A549 (cell line): ENCODE data around the gene KIF5A. TPM values are rescaled to one million over a fixed set of nuclear protein-coding genes. Genes with fewer than 3 reads are reported as not detected.

Source experiments
- ATAC-seq, 2 experiments: fragments of 200-7000 bp in 1 of 2; fragments of >200 bp in 1 of 2; cut with Nextera tagmentation in 1 of 2; cut with Tn5 transposase in 1 of 2; 3 replicates each; pipeline versions ENCODE4 v1.8.0 to v1.9.1; 2018 to 2020; ENCODE audit warnings: mild to moderate bottlenecking in 1 of 2, moderate library complexity in 1 of 2
- CTCF ChIA-PET: fragments of 300-600 bp; sonication (Branson Sonifier 250); formaldehyde crosslinking; extraction: SDS; loops from one replicate; lab custom pipeline; 2021; ENCODE audit warnings: antibody characterized with exemption, inconsistent platforms; lab: Yijun Ruan, JAX
- POLR2A ChIA-PET: fragments of 350-600 bp; formaldehyde crosslinking; extraction: SDS; loops from one replicate; lab custom pipeline; 2021; ENCODE audit warnings: antibody characterized with exemption, inconsistent platforms; lab: Yijun Ruan, JAX
- DNase-seq, 2 experiments: peaks; one replicate each; pipeline versions ENCODE4 v3.0.0 to v3.0.0-alpha.2; 2011 to 2016; ENCODE audit warnings: low read depth in 1 of 2, low spot score in 1 of 2
- FAIRE-seq: peaks from 2 replicates; lab custom pipeline; 2011; peaks lifted over from hg19 to GRCh38; lab: Jason Lieb, UNC
- H3K27ac ChIP-seq, 2 experiments: fragments of >200 bp; sonication (Bioruptor Twin); formaldehyde crosslinking; 3 replicates each; pipeline ENCODE4 v1.5.1; 2016 to 2017
- H3K4me1 ChIP-seq: fragments of >200 bp; sonication (Bioruptor Twin); formaldehyde crosslinking; 3 replicates; pipeline ENCODE4 v1.6.1; 2016
- H3K4me2 ChIP-seq: fragments of >200 bp; sonication (Bioruptor Twin); formaldehyde crosslinking; 3 replicates; pipeline ENCODE4 v1.6.1; 2016
- H3K4me3 ChIP-seq: fragments of >200 bp; sonication (Bioruptor Twin); formaldehyde crosslinking; 3 replicates; pipeline ENCODE4 v1.5.1; 2016
- H3K9me3 ChIP-seq: fragments of >200 bp; sonication (Bioruptor Twin); formaldehyde crosslinking; 3 replicates; pipeline ENCODE4 v1.6.1; 2016
- BCL3 ChIP-seq: fragments of >200 bp; sonication (Bioruptor Twin); formaldehyde crosslinking; IDR thresholded peaks from 3 replicates; pipeline ENCODE4 v1.6.1; 2016
- CBX2 ChIP-seq: fragments of 200-600 bp; sonication (generic); IDR thresholded peaks from 2 replicates; pipeline ENCODE4 v1.6.1; 2016; ENCODE audit warnings: low read depth, mild to moderate bottlenecking, borderline replicate concordance
- E2F6 ChIP-seq: IDR thresholded peaks from 2 replicates; pipeline ENCODE4 v1.6.1; 2012; ENCODE audit warnings: low read depth, borderline replicate concordance
- EHF ChIP-seq: fragments of 250-450 bp; sonication (Bioruptor Pico); IDR thresholded peaks from 2 replicates; pipeline ENCODE4 v1.5.0; 2020; ENCODE audit warnings: mild to moderate bottlenecking
- EP300 ChIP-seq, 2 experiments: fragments of >200 bp; sonication (Bioruptor Twin); formaldehyde crosslinking; IDR thresholded peaks; 2 replicates in 1 of 2; 3 replicates in 1 of 2; pipeline ENCODE4 v1.6.1; 2016 to 2017
- FOSL2 ChIP-seq, 2 experiments: fragments of 450-650 bp in 1 of 2; fragments of >200 bp in 1 of 2; sonication (Bioruptor Twin) in 1 of 2; formaldehyde crosslinking; IDR thresholded peaks; 2 replicates each; pipeline versions ENCODE4 v1.5.0 to v1.6.1; 2016 to 2020; ENCODE audit warnings: mild to moderate bottlenecking in 1 of 2, moderate library complexity in 1 of 2
- FOXS1 ChIP-seq: fragments of 250-450 bp; sonication (Bioruptor Pico); IDR thresholded peaks from 2 replicates; pipeline ENCODE4 v1.5.0; 2020; ENCODE audit warnings: mild to moderate bottlenecking, moderate library complexity
- GATA3 ChIP-seq: IDR thresholded peaks from 2 replicates; pipeline ENCODE4 v1.6.1; 2012; ENCODE audit warnings: borderline replicate concordance
- HDAC2 ChIP-seq: fragments of 200-600 bp; sonication (generic); IDR thresholded peaks from 2 replicates; pipeline ENCODE4 v1.6.1; 2016
- HES2 ChIP-seq: fragments of >200 bp; sonication (Bioruptor Twin); formaldehyde crosslinking; IDR thresholded peaks from 2 replicates; pipeline ENCODE4 v1.6.1; 2016
- HEYL ChIP-seq: fragments of 250-450 bp; sonication (Bioruptor Pico); IDR thresholded peaks from 2 replicates; pipeline ENCODE4 v1.8.0; 2021; ENCODE audit warnings: mild to moderate bottlenecking, moderate library complexity
- HMGXB4 ChIP-seq: fragments of 250-450 bp; sonication (Bioruptor Pico); IDR thresholded peaks from 2 replicates; pipeline ENCODE4 v1.5.0; 2021; ENCODE audit warnings: mild to moderate bottlenecking, moderate library complexity, borderline replicate concordance
- HOXB5 ChIP-seq: fragments of 250-450 bp; sonication (Bioruptor Pico); IDR thresholded peaks from 2 replicates; pipeline ENCODE4 v1.5.0; 2020; ENCODE audit warnings: mild to moderate bottlenecking, moderate library complexity
- JUN ChIP-seq, 2 experiments: fragments of >200 bp; sonication (Bioruptor Twin); formaldehyde crosslinking; IDR thresholded peaks; 2 replicates in 1 of 2; 3 replicates in 1 of 2; pipeline ENCODE4 v1.6.1; 2016 to 2017
- MAFK ChIP-seq: fragments of 450-650 bp; IDR thresholded peaks from 2 replicates; pipeline ENCODE4 v1.6.1; 2014; ENCODE audit not compliant: partially characterized antibody
- MAX ChIP-seq: IDR thresholded peaks from 2 replicates; pipeline ENCODE4 v1.6.1; 2012
- NFE2L2 ChIP-seq: fragments of 150-350 bp; conservative IDR thresholded peaks from 2 replicates; pipeline ENCODE4 v1.6.1; 2014; ENCODE audit warnings: low read length
- POLR2A ChIP-seq: IDR thresholded peaks from 2 replicates; pipeline ENCODE4 v1.6.1; 2012; ENCODE audit warnings: mild to moderate bottlenecking, low read length
- RAD21 ChIP-seq, 2 experiments: fragments of >200 bp in 1 of 2; sonication (Bioruptor Twin) in 1 of 2; formaldehyde crosslinking in 1 of 2; IDR thresholded peaks in 1 of 2; conservative IDR thresholded peaks in 1 of 2; 2 replicates in 1 of 2; 3 replicates in 1 of 2; pipeline ENCODE4 v1.6.1; 2012 to 2018; ENCODE audit warnings: inconsistent platforms in 1 of 2
- REST ChIP-seq: fragments of 200-600 bp; sonication (generic); IDR thresholded peaks from 2 replicates; pipeline ENCODE4 v1.6.1; 2016; ENCODE audit warnings: antibody characterized with exemption, mild to moderate bottlenecking, moderate library complexity
- SMC3 ChIP-seq: fragments of >200 bp; sonication (Bioruptor Twin); formaldehyde crosslinking; IDR thresholded peaks from 3 replicates; pipeline ENCODE4 v1.6.1; 2018; ENCODE audit warnings: inconsistent platforms
- SREBF2 ChIP-seq: fragments of 450-650 bp; IDR thresholded peaks from 2 replicates; pipeline ENCODE4 v1.6.1; 2014; ENCODE audit warnings: mild to moderate bottlenecking, moderate library complexity
- TP53 ChIP-seq: fragments of 250-450 bp; sonication (Bioruptor Pico); IDR thresholded peaks from 2 replicates; pipeline ENCODE4 v1.5.0; 2021; ENCODE audit warnings: mild to moderate bottlenecking, moderate library complexity
- USF2 ChIP-seq: fragments of 450-650 bp; IDR thresholded peaks from 2 replicates; pipeline ENCODE4 v1.6.1; 2014; ENCODE audit warnings: antibody characterized with exemption
- ZSCAN20 ChIP-seq: fragments of 250-450 bp; sonication (Bioruptor Pico); IDR thresholded peaks from 2 replicates; pipeline ENCODE4 v1.8.0; 2022; ENCODE audit warnings: mild to moderate bottlenecking, moderate library complexity
- WGBS: methylation state at CpG from one replicate; pipeline ENCODE4 v1.1.6; 2017; ENCODE audit errors: missing lambda C conversion rate; 5-methylcytosine and 5-hydroxymethylcytosine counted together
- polyA plus RNA-seq, 4 experiments: library from polyadenylated mRNA; depleted of rRNA in 3 of 4; stranded (reverse); fragments of >200 nt; fragmentation: RNase III in 1 of 4; extraction: RNeasy Plus Mini Kit Qiagen cat#74134 plus additional on column Dnase treatment in 1 of 4; gene quantifications; 2 replicates in 3 of 4; 3 replicates in 1 of 4; pipeline ENCODE4 v1.2.3, GENCODE V29; 2011 to 2017

Gene KIF5A
- polyA plus RNA-seq, 2 of the 4 experiments (the other 2 are of a cell fraction): 0.61 to 0.89 TPM

GRCh38 chr12:57554453-57554852 is 4.6 kb downstream of the KIF5A start:
- H3K4me1 ChIP-seq: peaks cover 13% of the 10 kb centered on the region; the same call in 2 of the 3 replicates
- H3K27ac ChIP-seq: no peak overlapping the region
- no peak overlapping the region for H3K4me3 ChIP-seq
- WGBS: 90% methylated on average over 2 of the region's 2 CpGs
- ATAC-seq (no peak), DNase-seq (no peak), FAIRE-seq (no peak)
- ChIA-PET CTCF (interaction anchor here (0.8 to 4.8 kb wide), 3 partner anchors 21 to 78 kb away, joined by 3 to 18 read pairs (median 6); partner anchors contain the start of gene B4GALNT1), POLR2A (no interaction called here)
- no peak overlapping the region for H3K4me2 ChIP-seq
- no peak for TF ChIP-seq HOXB5 (CRISPR knock-in tag)
- no peak for TF ChIP-seq REST
- TF ChIP-seq JUN (IDR thresholded peaks at IDR 0.05): no peak
- TF ChIP-seq FOXS1: no peak
- TF ChIP-seq ZSCAN20 (CRISPR knock-in tag): no peak
- no peak for TF ChIP-seq FOSL2 (IDR thresholded peaks at IDR 0.05)
- no peak for TF ChIP-seq FOSL2 (CRISPR knock-in tag; IDR thresholded peaks at IDR 0.05)
- TF ChIP-seq HMGXB4 (CRISPR knock-in tag): no peak
- TF ChIP-seq EP300 (IDR thresholded peaks at IDR 0.05): no peak
- TF ChIP-seq RAD21 (conservative IDR thresholded peaks at IDR 0.05 in 1 of 2, IDR thresholded peaks at IDR 0.05 in 1 of 2): no peak
- TF ChIP-seq SMC3: no peak
- no peaks in the 10 kb centered on the region for H3K9me3 ChIP-seq

- WGBS: 77% methylated on average over 1 of the region's 1 CpG
- ChIA-PET CTCF (interaction anchor here (0.8 to 4.8 kb wide), 4 partner anchors 21 to 291 kb away, joined by 3 to 18 read pairs (median 4); partner anchors contain the start of gene B4GALNT1), POLR2A (no interaction called here)
- no peak for ATAC-seq
- TF ChIP-seq USF2 (no peak), CBX2 (no peak), MAFK (no peak), HDAC2 (no peak), GATA3 (no peak), MAX (no peak), FOSL2 (IDR thresholded peaks at IDR 0.05) (no peak), FOSL2 (CRISPR knock-in tag; IDR thresholded peaks at IDR 0.05) (no peak), JUN (IDR thresholded peaks at IDR 0.05) (no peak)
- no peak overlapping the region for H3K4me2 ChIP-seq
- H3K4me3 ChIP-seq: no peak overlapping the region
- peaks cover 12% of the 10 kb centered on the region; the same call in 2 of the 3 replicates for H3K4me1 ChIP-seq
- DNase-seq: no peak
- no peaks in the 10 kb centered on the region for H3K9me3 ChIP-seq
- FAIRE-seq: no peak
- H3K27ac ChIP-seq: no peak overlapping the region
Measured at GRCh38 chr12:57554897-57555296, 5.1 kb downstream of the KIF5A start.

GRCh38 chr12:57558864-57559263 is 9.0 kb downstream of the KIF5A start:
- 53% methylated on average over 4 of the region's 4 CpGs for WGBS
- H3K4me2 ChIP-seq: no peak overlapping the region
- no peak for DNase-seq
- H3K9me3 ChIP-seq: no peaks in the 10 kb centered on the region
- H3K4me1 ChIP-seq: peaks cover 6% of the 10 kb centered on the region; the same call in 1 of the 3 replicates
- ATAC-seq: no peak
- no peak overlapping the region for H3K27ac ChIP-seq
- no peak overlapping the region for H3K4me3 ChIP-seq
- FAIRE-seq: no peak
- CTCF ChIA-PET: no interaction called here
- POLR2A ChIA-PET: no interaction called here
- TF ChIP-seq HES2: no peak
- no peak for TF ChIP-seq RAD21 (conservative IDR thresholded peaks at IDR 0.05 in 1 of 2, IDR thresholded peaks at IDR 0.05 in 1 of 2)
- TF ChIP-seq FOSL2 (IDR thresholded peaks at IDR 0.05): no peak
- TF ChIP-seq FOSL2 (CRISPR knock-in tag; IDR thresholded peaks at IDR 0.05): no peak
- no peak for TF ChIP-seq EP300 (IDR thresholded peaks at IDR 0.05)
- no peak for TF ChIP-seq TP53 (CRISPR knock-in tag)
- no peak for TF ChIP-seq EHF
- TF ChIP-seq JUN (IDR thresholded peaks at IDR 0.05): no peak
- TF ChIP-seq POLR2A: no peak
- TF ChIP-seq E2F6: no peak
- no peak for TF ChIP-seq SREBF2
- TF ChIP-seq HEYL (CRISPR knock-in tag): no peak
- TF ChIP-seq HOXB5 (CRISPR knock-in tag): no peak
- no peak for TF ChIP-seq MAX
- no peak for TF ChIP-seq BCL3
- TF ChIP-seq NFE2L2: no peak
